MM.1S (cell line): ENCODE data around the gene HDLBP.

Experiments used
- CTCF ChIP-seq: fragments of 300-600 bp; sonication (generic); IDR thresholded peaks from 2 replicates; pipeline ENCODE4 v1.5.1; 2016; ENCODE audit warnings: antibody characterized with exemption, low read length, mixed read lengths
- EZH2phosphoT487 ChIP-seq: fragments of 300-600 bp; sonication (generic); IDR thresholded peaks from 2 replicates; pipeline ENCODE4 v1.6.1; 2018; ENCODE audit warnings: antibody characterized with exemption, low read length

GRCh38 chr2:241269707-241270520 lies 45.6 kb downstream of the HDLBP start:
- no peak for TF ChIP-seq CTCF
- no peak for TF ChIP-seq EZH2phosphoT487
